ENCODE measurements around the gene KCNG4. TPM values are rescaled to one million over a fixed set of nuclear protein-coding genes. Genes with fewer than 3 reads are reported as not detected.
"Not testable (repeated sequence)": the region's sequence is repeated elsewhere in the genome, so short reads cannot be mapped to it uniquely, and the experiment has no call there.

KCNG4 gene
- total RNA-seq, 2 experiments from 2014 or later, result not detected

DNA sequence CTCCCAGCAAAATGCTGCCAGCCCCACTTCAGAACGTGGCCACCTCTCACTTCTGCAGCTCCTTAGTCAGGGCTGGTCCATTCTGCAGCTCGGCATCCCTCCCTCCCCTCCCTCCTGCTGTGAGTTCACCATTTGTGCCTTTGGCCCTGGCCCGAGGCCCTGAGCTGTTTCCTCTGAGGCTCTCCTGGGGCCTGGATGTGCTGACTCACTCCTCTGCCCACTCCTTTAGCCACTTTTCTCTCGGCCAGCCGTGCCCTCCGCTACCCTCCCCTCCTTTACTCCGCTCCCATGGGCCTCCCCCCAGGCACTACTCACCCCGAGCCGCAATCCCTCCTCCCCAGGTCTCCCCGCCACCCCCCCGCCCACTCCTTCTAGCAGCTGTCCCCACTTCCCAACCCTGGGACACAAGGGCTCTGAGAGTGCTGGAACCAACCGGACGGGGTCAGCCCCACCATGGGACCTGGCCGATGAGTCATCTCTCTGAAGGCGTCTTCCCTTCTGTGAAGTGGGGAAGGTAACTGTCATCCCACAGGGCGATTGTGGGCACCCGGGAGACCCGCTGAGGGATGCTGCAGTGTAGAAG is 11.5 kb downstream of the KCNG4 start:
- H3K9me3 Mint-ChIP-seq, result no peaks in the 10 kb centered on the region

GRCh38 chr16:84227548-84227947 is 12.3 kb downstream of the KCNG4 start:
- Mint-ChIP-seq H3K27me3 (ENCODE audit: low read depth) (peaks cover 5% of the 10 kb centered on the region), H3K36me3 (ENCODE audit: low read depth) (no peaks in the 10 kb centered on the region), H3K9me3 (no peaks in the 10 kb centered on the region), H3K27ac (no peak overlapping the region), H3K4me1 (ENCODE audit: low read depth) (no peaks in the 10 kb centered on the region), H3K4me3 (no peak overlapping the region)
- intact Hi-C loops (cut with micrococcal nuclease), result no loop called here
- no peak for DNase-seq
- CTCF ChIA-PET, result no interaction called here

More for the DNA sequence above, 11.5 kb downstream of the KCNG4 start:
- H3K27me3 Mint-ChIP-seq (ENCODE audit: low read depth), result peaks cover 5% of the 10 kb centered on the region
- H3K36me3 Mint-ChIP-seq (ENCODE audit: low read depth), result no peaks in the 10 kb centered on the region
- CTCF ChIA-PET, result no interaction called here
- DNase-seq, result no peak
- no peak overlapping the region for H3K27ac Mint-ChIP-seq
- intact Hi-C loops (cut with micrococcal nuclease), result no loop called here
- H3K4me3 Mint-ChIP-seq, result no peak overlapping the region
- no peaks in the 10 kb centered on the region for H3K4me1 Mint-ChIP-seq (ENCODE audit: low read depth)

DNA sequence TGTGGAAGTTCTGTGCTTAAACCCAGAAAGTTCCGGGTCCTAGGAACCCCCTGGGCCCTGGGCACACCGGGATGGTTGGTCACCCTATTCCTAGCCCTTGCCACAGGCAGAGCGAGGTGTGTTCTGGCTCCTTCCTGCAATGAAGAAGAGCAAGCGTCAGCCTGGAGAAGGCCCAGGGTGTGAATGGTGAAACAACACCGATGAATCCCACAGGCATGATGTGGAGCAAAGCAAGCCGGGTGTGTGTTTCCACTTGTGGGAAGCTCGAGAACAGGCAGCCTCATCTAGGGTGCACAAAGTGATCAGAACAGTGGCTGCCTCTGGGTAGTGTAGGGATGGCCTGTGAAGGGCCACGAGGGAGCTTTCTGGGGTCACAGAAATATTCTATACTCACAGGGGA is 13.8 kb downstream of the KCNG4 start:
- no peaks in the 10 kb centered on the region for H3K9me3 Mint-ChIP-seq
- no peak overlapping the region for H3K4me3 Mint-ChIP-seq

GRCh38 chr16:84225571-84225970 is 14.2 kb downstream of the KCNG4 start:
- intact Hi-C loops (cut with micrococcal nuclease), result no loop called here
- CTCF ChIA-PET, result interaction anchor here (0.6 to 0.7 kb wide), 2 partner anchors 43 to 88 kb away, joined by 3 to 4 read pairs; no protein-coding TSS in a partner anchor
- Mint-ChIP-seq H3K4me3 (no peak overlapping the region), H3K4me1 (ENCODE audit: low read depth) (no peaks in the 10 kb centered on the region), H3K36me3 (ENCODE audit: low read depth) (no peaks in the 10 kb centered on the region), H3K27ac (no peak overlapping the region), H3K9me3 (no peaks in the 10 kb centered on the region), H3K27me3 (ENCODE audit: low read depth) (peaks cover 5% of the 10 kb centered on the region)
- DNase-seq, result no peak

More for the DNA sequence above, 13.8 kb downstream of the KCNG4 start:
- Mint-ChIP-seq H3K27ac (no peak overlapping the region), H3K36me3 (ENCODE audit: low read depth) (no peaks in the 10 kb centered on the region), H3K27me3 (ENCODE audit: low read depth) (peaks cover 5% of the 10 kb centered on the region), H3K4me1 (ENCODE audit: low read depth) (no peaks in the 10 kb centered on the region)
- DNase-seq, result no peak
- intact Hi-C loops (cut with micrococcal nuclease), result no loop called here
- CTCF ChIA-PET, result interaction anchor here (0.6 to 0.7 kb wide), 2 partner anchors 43 to 87 kb away, joined by 3 to 4 read pairs; no protein-coding TSS in a partner anchor

DNA sequence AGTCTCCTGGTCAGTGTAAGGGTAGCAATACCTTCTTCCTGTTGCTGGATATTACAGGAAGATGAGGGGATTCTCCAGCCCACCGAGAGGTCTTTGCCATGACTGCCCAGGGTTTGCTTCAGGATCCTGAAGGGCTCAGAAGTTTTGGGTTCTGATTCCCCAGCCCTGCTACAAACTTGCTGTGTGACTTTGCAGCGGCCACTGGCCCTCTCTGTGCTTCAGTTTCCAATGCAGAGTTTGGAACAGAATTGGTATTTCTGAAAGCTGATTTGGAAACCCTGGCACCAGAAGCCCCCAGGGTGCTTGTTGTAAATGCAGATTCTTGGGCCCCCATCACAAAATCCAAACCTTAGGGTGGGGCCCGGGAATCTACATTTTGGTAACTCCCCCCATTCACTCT is 14.7 kb downstream of the KCNG4 start:
- Mint-ChIP-seq H3K36me3 (ENCODE audit: low read depth) (no peaks in the 10 kb centered on the region), H3K9me3 (no peaks in the 10 kb centered on the region), H3K27me3 (ENCODE audit: low read depth) (peaks cover 5% of the 10 kb centered on the region), H3K4me1 (ENCODE audit: low read depth) (no peaks in the 10 kb centered on the region), H3K27ac (no peak overlapping the region), H3K4me3 (no peak overlapping the region)
- intact Hi-C loops (cut with micrococcal nuclease), result no loop called here
- DNase-seq, result no peak
- CTCF ChIA-PET, result interaction anchor here (0.6 to 0.7 kb wide), 2 partner anchors 44 to 88 kb away, joined by 3 to 4 read pairs; no protein-coding TSS in a partner anchor

GRCh38 chr16:84224554-84224953 is 15.3 kb downstream of the KCNG4 start:
- CTCF ChIA-PET, result no interaction called here
- Mint-ChIP-seq H3K4me1 (ENCODE audit: low read depth) (no peaks in the 10 kb centered on the region), H3K27me3 (ENCODE audit: low read depth) (peaks cover 5% of the 10 kb centered on the region), H3K27ac (no peak overlapping the region), H3K36me3 (ENCODE audit: low read depth) (no peaks in the 10 kb centered on the region), H3K4me3 (no peak overlapping the region), H3K9me3 (no peaks in the 10 kb centered on the region)
- intact Hi-C loops (cut with micrococcal nuclease), result no loop called here
- DNase-seq, result no peak

- no peaks in the 10 kb centered on the region for H3K36me3 Mint-ChIP-seq (ENCODE audit: low read depth)
- peaks cover 5% of the 10 kb centered on the region for H3K27me3 Mint-ChIP-seq (ENCODE audit: low read depth)
- DNase-seq, result no peak
- H3K27ac Mint-ChIP-seq, result no peak overlapping the region
- H3K4me1 Mint-ChIP-seq (ENCODE audit: low read depth), result no peaks in the 10 kb centered on the region
- intact Hi-C loops (cut with micrococcal nuclease), result no loop called here
- H3K4me3 Mint-ChIP-seq, result no peak overlapping the region
- CTCF ChIA-PET, result no interaction called here
- no peaks in the 10 kb centered on the region for H3K9me3 Mint-ChIP-seq
These were observed 16.4 kb downstream of the KCNG4 start for GRCh38 chr16:84223456-84223855.

DNA sequence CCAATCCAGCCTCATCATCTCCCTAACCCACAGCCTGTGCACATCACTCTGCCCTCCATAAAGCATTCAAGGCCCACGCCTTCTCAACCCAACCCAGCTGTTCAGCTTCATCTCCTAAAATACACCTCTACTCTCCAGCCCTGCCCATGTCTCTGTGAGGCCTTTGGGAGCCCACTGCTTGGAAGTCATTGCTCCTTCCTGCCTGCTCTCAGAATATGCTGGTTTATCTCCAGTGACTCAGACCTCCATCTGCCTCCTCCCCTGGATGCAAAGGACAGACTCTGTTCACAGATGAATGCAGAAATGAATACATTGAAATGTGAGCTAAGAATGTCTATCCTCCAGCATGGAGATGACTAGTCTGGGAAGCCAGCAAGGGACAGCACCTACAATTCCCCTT is 19.0 kb downstream of the KCNG4 start:
- Mint-ChIP-seq H3K36me3 (ENCODE audit: low read depth) (no peaks in the 10 kb centered on the region), H3K9me3 (no peaks in the 10 kb centered on the region), H3K4me3 (no peak overlapping the region), H3K27me3 (ENCODE audit: low read depth) (no peaks in the 10 kb centered on the region), H3K4me1 (ENCODE audit: low read depth) (no peaks in the 10 kb centered on the region), H3K27ac (no peak overlapping the region)
- CTCF ChIA-PET, result no interaction called here
- intact Hi-C loops (cut with micrococcal nuclease), result no loop called here
- DNase-seq, result no peak

DNA sequence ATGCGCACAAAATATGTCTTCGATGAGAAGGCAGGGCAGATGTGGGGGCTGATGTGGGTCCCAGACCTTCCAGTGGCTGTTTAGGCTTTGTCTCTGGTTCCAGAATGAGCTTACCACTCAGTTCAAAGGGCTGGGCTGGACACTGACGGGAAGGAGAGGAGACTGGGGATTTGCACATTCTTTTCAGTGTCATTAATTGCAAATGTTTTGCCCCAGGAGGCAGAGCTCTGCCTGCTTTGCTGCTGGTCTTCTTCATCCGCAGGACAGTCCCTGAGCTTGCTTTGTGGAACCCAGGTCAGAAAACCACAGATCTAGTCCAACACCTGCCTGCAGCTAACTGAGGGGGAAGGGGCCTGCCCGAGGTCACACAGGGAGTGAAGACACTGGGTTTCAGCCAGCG is 20.9 kb downstream of the KCNG4 start:
- Mint-ChIP-seq H3K4me1 (ENCODE audit: low read depth) (no peaks in the 10 kb centered on the region), H3K27me3 (ENCODE audit: low read depth) (no peaks in the 10 kb centered on the region), H3K36me3 (ENCODE audit: low read depth) (no peaks in the 10 kb centered on the region), H3K4me3 (no peak overlapping the region), H3K27ac (no peak overlapping the region), H3K9me3 (no peaks in the 10 kb centered on the region)
- no peak for DNase-seq
- intact Hi-C loops (cut with micrococcal nuclease), result no loop called here
- CTCF ChIA-PET, result no interaction called here

DNA sequence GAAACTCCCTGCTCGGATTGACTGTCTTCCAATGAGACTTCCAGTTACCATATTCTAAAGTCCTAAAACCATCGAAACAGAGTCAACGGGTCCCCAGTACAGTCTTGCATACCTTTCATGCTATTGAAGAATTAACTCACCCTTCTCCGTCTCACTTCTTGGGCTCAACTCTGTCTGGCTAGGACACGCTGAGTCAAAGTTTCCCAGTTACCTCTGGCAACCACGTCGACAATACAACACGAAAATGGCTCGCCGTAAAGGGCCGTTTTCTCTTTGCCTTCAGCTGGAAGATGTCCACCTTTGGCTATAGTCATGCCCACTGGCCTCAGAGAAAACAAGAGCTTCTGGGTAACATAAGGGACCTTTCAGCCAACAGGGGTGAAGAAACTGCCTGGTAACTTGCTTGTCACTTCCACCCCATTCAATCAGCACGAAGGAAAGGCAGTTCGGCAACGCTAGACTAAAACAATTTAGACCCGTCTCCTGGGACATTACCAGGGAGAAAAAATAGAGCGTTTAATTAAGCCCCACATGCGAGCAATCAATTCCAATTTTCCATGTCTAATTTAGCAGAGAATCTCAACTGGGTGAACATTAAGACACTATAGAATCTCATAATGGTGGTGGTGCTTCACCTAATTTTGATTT is 21.5 kb downstream of the KCNG4 start:
- DNase-seq, result no peak
- no peaks in the 10 kb centered on the region for H3K36me3 Mint-ChIP-seq (ENCODE audit: low read depth)
- no peaks in the 10 kb centered on the region for H3K4me1 Mint-ChIP-seq (ENCODE audit: low read depth)

GRCh38 chr16:84216144-84216543 is 23.7 kb downstream of the KCNG4 start:
- H3K4me1 Mint-ChIP-seq (ENCODE audit: low read depth); H3K27me3 Mint-ChIP-seq (ENCODE audit: low read depth); H3K4me3 Mint-ChIP-seq; intact Hi-C loops (cut with micrococcal nuclease); CTCF ChIA-PET; H3K9me3 Mint-ChIP-seq; H3K27ac Mint-ChIP-seq; H3K36me3 Mint-ChIP-seq (ENCODE audit: low read depth); DNase-seq: not testable (repeated sequence)

More for the DNA sequence above, 21.5 kb downstream of the KCNG4 start:
- Mint-ChIP-seq H3K4me3 (no peak overlapping the region), H3K27me3 (ENCODE audit: low read depth) (no peaks in the 10 kb centered on the region), H3K9me3 (no peaks in the 10 kb centered on the region), H3K27ac (no peak overlapping the region)
- intact Hi-C loops (cut with micrococcal nuclease), result no loop called here
- CTCF ChIA-PET, result no interaction called here

DNA sequence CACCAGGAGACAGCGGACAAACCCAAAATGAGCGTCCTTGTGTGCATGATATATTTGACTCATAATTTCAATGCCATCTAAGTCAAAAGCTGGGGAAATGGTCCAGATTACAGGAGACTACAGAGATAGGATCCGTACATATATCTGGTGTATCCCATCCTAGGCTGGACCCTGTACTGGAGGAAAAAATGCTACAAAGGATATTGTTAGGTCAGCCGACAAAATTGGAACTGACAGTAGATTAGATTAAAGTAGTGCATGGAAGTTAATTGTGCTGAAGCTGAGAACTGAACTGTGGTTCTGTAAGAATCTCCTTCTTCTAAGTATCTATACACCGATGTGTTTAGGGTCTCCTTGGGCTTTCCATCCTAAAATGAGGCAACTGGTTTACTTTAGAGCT is 24.3 kb downstream of the KCNG4 start:
- no peak overlapping the region for H3K4me3 Mint-ChIP-seq
- intact Hi-C loops (cut with micrococcal nuclease), result no loop called here
- no peaks in the 10 kb centered on the region for H3K36me3 Mint-ChIP-seq (ENCODE audit: low read depth)
- no peaks in the 10 kb centered on the region for H3K27me3 Mint-ChIP-seq (ENCODE audit: low read depth)
- CTCF ChIA-PET, result no interaction called here
- no peaks in the 10 kb centered on the region for H3K4me1 Mint-ChIP-seq (ENCODE audit: low read depth)
- DNase-seq, result no peak
- H3K27ac Mint-ChIP-seq, result no peak overlapping the region
- H3K9me3 Mint-ChIP-seq, result no peaks in the 10 kb centered on the region

GRCh38 chr16:84214451-84215066 is 25.3 kb downstream of the KCNG4 start:
- H3K9me3 Mint-ChIP-seq, result no peaks in the 10 kb centered on the region
- no peaks in the 10 kb centered on the region for H3K36me3 Mint-ChIP-seq (ENCODE audit: low read depth)
- intact Hi-C loops (cut with micrococcal nuclease), result no loop called here
- H3K27me3 Mint-ChIP-seq (ENCODE audit: low read depth), result no peaks in the 10 kb centered on the region
- CTCF ChIA-PET, result no interaction called here
- H3K4me3 Mint-ChIP-seq, result no peak overlapping the region
- H3K27ac Mint-ChIP-seq, result no peak overlapping the region
- no peak for DNase-seq
- no peaks in the 10 kb centered on the region for H3K4me1 Mint-ChIP-seq (ENCODE audit: low read depth)

Data from activated naive CD4-positive, alpha-beta T cell treated with anti-CD3 and anti-CD28 coated beads for 36 hours (primary cell).